HPDE6-E6E7 (cell line): ENCODE data around the gene RGS7.
"Not testable (repeated sequence)": the region's sequence is repeated elsewhere in the genome, so short reads cannot be mapped to it uniquely, and the experiment has no call there.

Experiments
- DNase-seq: peaks from one replicate; pipeline ENCODE4 v3.0.0; 2011; ENCODE audit warnings: missing footprints; ENCODE audit errors: extremely low spot score

The RGS7 gene

DNA sequence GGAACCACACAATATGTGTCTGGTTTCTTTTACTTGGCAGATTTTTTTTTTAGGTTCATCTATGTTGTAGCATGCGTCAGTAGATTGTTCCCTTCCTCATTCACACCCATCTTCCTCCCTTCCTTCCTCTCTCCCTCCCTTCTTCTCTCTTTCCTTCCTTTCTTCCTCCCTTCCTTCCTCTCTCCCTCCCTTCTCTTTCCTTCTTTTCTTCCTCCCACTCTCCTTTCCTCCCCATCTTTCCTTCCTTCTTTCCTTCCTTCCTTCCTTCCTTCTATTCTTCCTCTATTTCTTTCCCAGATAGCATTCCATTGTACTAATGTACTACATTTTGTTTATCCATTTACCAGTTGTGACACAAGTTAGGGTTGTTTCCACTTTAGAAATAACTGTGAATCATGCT, 218.0 kb downstream of the RGS7 start:
- no peak for DNase-seq

- DNase-seq: no peak
Observed at GRCh38 chr1:241138248-241138647, 218.8 kb downstream of the RGS7 start.

DNA sequence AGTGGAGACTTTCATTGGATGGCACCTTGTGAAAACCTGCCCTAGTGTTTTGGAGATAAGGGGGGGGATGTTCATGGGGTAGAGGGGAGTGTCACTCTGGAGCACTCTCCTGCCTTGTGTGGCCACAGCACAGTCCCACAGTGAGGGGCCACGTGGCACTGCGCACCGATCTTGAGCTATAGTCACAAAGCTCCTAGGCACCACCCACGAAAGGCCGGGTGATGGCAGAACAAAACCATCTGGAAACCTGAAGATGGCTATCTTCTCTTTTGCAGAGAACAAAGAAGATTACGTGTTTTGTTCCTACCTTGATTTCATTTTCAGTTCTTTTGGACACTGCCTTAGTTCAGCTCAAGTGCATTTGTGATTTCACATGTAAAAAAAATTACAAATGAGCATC, 220.6 kb downstream of the RGS7 start:
- no peak for DNase-seq

- DNase-seq: no peak
Observed at GRCh38 chr1:241131636-241132194, 225.3 kb downstream of the RGS7 start.

DNA sequence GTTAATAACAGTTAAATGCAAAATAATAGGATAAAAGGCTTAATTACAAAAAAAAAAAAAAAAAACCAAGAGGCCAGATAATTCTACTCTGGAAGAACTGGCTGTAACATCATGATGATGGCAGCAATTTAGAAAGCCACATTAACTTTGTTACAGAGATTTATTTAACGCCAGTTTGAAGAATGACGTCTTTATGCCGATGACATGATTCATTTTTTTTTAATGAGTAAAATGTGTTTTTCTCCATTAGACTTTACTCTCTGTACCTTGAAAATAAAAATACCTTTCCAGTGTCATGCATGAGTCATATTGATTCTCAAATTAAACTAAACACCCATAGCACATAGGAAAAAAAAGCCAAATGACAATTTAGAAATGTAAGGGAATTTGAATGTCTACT, 226.1 kb downstream of the RGS7 start:
- DNase-seq: no peak

DNA sequence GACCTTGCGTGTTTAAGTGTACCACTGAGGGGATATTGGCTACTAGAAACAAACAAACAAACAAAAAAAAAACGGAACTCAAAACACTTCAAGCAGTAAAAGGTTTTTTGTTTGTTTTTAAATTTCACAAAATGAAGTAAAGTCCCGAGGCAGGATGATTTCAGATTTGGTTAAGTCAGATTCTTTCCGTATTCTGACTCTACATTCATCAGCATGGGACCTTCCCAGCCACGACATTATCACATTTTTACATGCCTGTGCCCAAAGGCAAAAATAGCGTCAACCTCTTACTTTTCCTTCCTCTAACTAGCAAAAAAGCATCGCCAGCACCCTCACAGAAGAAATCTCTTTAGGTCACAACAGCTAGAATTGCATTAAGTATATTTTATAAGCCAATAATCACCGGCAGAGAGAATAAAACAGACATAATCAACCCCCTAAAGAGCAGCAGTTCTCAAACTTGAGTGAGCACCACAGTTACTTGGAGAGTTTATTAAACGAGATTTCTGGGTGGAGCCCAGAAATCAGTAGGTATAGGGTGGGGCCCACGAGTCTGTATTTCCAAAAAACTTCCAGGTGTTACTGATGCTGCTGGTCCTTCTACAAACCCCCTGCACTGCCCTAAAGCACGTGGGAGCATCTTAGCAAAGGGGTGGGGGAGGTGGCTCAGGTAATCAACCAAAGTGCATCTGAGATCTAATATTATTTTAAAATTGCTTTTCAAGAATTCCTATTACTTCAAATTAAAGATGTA, 227.6 kb downstream of the RGS7 start:
- no peak for DNase-seq

DNA sequence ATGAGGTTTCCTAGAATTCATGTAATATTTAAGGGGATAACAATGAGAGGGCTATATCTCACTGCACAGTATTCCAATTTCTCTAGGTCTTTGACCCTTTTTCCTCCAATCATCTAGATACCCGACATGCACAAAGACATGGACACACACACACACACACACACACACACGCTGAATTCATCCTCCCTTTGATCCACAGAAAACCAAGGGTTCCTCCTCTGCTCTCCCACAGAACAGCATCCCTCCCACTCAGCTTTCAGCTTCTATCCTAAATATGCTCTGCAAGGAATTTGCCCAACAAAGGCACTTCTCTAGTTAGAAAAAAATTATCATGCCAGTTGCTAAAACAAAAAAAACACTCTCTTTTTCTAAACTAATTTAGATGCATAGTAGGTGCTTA, 231.7 kb downstream of the RGS7 start:
- no peak for DNase-seq

GRCh38 chr1:241118049-241118448, 239.0 kb downstream of the RGS7 start:
- no peak for DNase-seq

GRCh38 chr1:241115784-241116183, 241.2 kb downstream of the RGS7 start:
- no peak for DNase-seq

DNA sequence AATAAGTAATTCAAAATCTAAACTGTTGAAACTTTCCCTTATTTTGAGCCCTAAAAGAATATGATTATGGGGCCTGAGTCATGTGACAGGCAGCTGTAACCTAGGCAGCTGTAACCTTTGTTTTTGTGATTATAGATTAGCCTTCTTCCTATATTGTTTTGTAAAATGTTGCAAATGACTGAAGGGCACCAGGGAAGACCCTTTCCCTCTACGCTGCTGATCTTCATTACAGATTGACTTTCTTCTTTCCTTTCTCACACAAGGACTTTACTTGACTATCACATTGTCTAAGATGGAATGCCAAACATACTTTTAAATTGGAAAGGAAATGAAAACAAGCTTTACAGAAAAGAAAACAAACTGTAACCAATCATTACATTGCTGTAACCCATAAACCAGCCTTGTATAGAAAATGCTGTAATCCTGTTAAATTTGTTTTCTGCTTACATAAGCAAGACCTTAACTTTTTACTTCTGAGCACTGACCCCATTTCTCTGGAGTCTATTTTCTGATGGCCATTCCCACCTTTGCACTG, 242.2 kb downstream of the RGS7 start:
- DNase-seq: no peak

DNA sequence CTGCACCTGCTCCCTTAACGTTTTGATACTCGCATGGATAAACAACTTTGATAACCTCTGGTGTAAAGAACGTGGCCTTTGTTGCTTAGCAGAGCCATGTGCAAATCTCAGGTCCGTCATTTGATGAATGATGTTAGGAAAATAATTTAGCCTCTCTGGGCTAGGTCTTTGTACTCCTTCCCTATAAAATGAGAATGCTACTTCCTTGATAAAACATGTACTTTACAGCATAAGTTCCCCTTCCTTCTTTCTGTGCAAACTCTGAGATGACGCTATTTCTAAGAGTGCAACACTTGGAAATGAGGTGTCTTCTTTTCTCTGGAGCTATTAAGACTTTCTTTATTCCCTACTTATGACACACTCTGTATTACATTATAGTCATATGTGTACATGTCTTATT, 243.4 kb downstream of the RGS7 start:
- DNase-seq: no peak

DNA sequence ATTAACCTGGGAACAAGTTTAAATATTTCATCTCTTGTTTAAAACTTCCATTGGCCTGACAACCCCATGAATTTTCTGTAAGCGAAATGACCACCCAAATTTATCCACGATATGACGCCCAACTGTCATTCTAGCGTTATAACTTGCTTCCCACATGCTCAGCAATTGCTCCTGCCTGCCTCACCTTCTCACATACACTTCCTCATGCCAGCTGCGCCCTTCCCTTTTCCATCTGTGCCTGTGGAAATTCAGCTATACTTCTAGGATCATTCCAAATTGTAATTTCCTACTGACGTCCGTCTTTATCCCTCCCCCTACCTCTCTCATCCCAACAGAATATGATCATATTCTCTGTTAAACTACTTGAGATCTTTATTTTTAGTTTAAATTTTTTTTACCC, 248.0 kb downstream of the RGS7 start:
- no peak for DNase-seq

DNA sequence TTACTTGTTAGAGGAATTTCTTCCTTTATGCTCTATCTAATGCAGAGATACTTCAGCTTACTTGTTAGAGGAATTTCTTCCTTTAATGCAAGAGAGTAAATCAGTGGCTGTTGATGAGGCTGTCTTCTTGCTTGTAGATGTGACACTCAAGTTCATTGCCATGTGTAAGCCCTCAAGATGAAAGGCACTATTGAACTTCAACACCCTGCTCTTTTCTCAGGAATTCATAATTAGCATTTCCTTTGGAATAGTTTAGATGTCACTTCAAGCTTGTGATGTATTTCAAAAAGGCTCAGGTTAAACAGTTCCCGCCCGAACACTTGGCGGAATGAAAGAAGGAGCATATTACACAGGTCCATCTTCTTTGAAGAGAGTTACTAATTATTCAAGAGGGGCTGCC, 251.9 kb downstream of the RGS7 start:
- DNase-seq: no peak

DNA sequence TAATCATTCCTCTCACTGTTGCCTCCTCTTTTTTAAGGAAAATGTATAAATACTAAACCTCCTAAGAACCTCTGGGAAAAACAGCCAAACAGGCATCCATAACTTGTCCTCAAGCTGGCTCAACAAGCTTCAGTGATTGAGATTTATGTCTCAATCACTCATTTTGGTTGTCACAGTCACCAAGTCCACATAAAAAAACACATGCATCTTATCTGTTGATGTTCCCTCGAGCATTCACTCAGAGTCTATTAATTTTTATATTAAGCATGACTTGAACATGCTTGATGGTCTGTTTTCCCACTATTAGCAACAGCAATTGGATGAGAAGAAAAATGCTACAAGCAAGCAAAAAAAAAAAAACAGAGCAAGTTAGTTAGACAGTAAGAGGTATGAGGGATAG, 254.3 kb downstream of the RGS7 start:
- DNase-seq: no peak

GRCh38 chr1:241101622-241102021, 255.4 kb downstream of the RGS7 start:
- no peak for DNase-seq

DNA sequence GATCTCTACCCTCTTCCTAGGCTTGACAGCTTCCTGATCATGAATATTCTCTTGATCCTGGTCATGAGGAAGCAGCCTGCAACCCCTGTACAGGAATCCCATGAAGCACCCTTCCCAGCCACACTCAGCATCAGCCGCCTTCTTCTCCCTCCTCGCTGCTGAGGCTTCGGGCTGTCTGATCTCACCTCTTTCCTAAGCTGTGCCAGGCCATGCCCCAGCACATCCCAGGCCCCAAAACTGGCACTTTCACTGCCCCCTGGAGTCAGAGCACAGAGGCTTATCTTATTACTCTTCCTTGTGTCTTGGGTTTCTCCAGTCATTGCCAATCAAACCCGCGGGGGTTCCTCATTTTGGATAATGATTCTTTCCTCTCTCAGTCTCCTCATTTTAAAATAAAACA, 259.5 kb downstream of the RGS7 start:
- DNase-seq: no peak

DNA sequence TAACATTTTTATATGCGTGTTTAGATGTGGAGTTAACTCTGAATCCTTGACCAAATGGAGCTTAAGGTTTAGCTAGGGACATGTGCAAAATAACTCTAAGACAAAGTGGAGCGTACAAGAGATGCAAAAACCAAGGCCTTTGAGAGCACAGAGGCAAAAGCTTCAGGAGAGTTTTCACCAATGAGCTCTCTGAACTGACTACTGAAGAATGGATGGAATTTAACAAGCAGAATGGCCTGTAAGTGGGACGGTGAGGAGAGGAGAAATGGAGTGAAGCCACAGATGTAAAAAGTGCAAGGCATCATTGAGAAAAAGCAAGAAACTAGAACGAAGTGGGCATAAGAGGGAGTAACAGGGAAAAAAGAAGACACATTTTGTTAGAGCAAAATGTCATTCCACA, 260.0 kb downstream of the RGS7 start:
- no peak for DNase-seq

DNA sequence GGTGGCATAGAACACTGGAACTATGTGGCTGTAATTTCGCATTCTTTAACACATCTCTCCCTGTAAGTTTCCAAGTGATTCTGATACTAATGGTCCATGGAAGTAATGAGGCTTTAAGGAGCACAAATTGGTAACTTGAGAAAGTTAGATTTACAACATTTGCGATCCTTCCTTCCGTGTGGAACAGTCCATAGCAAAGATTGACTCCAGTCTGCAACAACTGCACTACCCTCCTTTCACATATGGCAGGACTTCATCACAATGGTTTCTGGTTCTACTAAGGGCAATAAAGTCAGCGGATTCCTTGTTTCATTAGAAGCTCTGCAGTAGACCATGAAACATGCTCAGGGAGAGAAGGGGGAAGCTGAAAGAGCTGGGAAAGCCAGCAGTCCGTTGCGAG, 261.2 kb downstream of the RGS7 start:
- no peak for DNase-seq

- no peak for DNase-seq
Observed at GRCh38 chr1:241090798-241091197, 266.2 kb downstream of the RGS7 start.

DNA sequence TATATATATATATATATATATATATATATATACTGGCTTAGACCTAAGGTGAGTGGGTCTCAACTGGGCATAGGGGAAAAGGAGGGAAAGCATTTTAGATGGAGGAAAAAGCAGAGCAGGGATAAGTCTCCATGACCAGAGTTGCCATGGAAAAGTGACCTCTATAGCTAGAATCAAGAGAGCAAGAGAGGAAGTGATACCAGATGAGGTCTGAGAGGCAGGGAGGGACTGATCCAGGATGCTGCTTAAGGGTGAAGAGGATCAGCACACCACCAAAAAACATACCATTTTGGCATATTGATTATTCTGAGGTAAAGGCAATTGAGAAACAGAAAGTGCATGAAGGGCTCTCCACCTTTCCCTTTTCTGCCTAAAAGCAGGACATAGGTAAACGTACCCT, 267.9 kb downstream of the RGS7 start:
- not testable (repeated sequence) for DNase-seq

DNA sequence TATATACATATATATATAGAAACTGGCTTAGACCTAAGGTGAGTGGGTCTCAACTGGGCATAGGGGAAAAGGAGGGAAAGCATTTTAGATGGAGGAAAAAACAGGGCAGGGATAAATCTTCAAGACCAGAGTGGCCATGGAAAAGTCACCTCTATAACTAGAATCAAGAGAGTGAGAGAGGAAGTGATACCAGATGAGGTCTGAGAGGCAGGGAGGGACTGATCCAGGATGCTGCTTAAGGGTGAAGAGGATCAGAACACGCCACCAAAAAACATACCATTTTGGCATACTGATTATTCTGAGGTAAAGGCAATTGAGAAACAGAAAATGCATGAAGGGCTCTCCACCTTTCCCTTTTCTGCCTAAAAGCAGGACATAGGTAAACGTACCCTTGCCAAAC, 268.9 kb downstream of the RGS7 start:
- DNase-seq: not testable (repeated sequence)

- no peak for DNase-seq
Observed at GRCh38 chr1:241086686-241087085, 270.3 kb downstream of the RGS7 start.

GRCh38 chr1:241083285-241083684, 273.7 kb downstream of the RGS7 start:
- no peak for DNase-seq

DNA sequence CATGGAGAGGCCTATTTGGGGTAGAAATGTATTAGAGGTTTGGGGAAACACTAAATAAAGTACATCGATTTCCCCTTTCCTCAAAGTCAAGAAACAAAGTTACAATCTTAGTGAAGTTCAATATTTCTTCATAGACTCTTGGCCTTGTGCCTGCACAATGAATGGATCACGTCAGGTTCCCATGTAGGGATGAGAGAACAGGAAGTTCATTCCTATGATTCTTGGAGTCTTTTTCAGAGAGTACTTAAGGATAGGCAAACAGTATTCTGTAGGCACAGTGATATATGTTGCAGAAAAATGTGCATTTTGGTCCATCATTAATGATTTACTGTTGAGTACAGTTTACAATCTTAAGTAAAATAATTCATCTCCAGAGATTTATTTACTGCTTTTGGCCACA, 275.5 kb downstream of the RGS7 start:
- no peak for DNase-seq
